Measurements from ENCODE around the gene CRYZ.

DNA sequence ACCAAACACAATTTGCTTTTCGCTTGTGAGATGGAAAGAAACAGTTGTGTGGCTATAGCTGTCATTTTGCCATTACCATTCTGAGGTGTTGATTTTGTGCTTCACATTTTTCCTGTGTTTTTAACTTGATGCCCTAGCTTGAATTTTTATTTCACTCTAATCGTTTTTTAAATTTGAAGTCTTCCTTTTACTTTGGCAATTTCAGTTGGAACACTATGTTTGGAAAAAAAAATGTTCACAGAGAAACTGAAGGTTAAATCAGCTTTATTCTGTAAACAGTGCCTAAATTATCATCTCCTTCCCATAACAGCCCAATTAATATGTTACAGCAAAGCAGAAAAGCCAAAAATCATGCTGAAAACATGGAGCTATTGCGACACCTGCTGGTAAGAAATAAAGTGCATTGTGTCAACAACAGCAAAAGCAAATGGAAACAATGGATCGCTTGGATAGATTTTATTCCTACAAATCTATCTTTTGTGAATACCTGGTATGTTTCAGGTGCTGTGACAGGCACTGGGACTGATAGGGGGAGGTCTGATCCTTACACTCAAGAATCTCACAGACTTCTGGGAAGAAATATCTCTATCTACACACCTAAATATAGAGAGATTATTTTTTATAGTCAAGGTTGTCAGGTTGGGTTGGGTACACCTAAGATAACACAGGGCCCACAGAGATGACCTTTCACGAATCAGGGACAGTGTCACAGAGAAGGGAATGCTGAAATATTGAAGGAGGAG lies 43.1 kb downstream of the CRYZ start:
- TF ChIP-seq, protein P1, sequence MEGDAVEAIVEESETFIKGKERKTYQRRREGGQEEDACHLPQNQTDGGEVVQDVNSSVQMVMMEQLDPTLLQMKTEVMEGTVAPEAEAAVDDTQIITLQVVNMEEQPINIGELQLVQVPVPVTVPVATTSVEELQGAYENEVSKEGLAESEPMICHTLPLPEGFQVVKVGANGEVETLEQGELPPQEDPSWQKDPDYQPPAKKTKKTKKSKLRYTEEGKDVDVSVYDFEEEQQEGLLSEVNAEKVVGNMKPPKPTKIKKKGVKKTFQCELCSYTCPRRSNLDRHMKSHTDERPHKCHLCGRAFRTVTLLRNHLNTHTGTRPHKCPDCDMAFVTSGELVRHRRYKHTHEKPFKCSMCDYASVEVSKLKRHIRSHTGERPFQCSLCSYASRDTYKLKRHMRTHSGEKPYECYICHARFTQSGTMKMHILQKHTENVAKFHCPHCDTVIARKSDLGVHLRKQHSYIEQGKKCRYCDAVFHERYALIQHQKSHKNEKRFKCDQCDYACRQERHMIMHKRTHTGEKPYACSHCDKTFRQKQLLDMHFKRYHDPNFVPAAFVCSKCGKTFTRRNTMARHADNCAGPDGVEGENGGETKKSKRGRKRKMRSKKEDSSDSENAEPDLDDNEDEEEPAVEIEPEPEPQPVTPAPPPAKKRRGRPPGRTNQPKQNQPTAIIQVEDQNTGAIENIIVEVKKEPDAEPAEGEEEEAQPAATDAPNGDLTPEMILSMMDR (IDR thresholded peaks at IDR 0.05) = peak in 1 of 3 donors; percentile 22
- no peak for TF ChIP-seq POLR2A (IDR thresholded peaks at IDR 0.05)

Measured in lower leg skin (tissue), 3 donors.